ENCODE data around the gene FZD7.

FZD7 gene

GRCh38 chr2:202069170-202070067, 35.8 kb downstream of the FZD7 start:
- no peak for DNase-seq

GRCh38 chr2:202071107-202071506, 37.5 kb downstream of the FZD7 start:
- no peak for DNase-seq

- no peak for DNase-seq
Measured at GRCh38 chr2:202072226-202072625, 38.6 kb downstream of the FZD7 start.

- no peak for DNase-seq
Measured at GRCh38 chr2:202072737-202073401, 39.2 kb downstream of the FZD7 start, which contains the start of gene KIAA2012. Gene KIAA2012 (plus strand): TSS chr2:202073255. CDS start chr2:202073628, 373 bp downstream.

GRCh38 chr2:202074324-202074723, 40.7 kb downstream of the FZD7 start:
- DNase-seq = no peak

GRCh38 chr2:202079310-202079709, 45.7 kb downstream of the FZD7 start:
- no peak for DNase-seq

- DNase-seq = no peak
Measured at GRCh38 chr2:202084265-202084664, 50.6 kb downstream of the FZD7 start.

All from stimulated activated CD4-positive, alpha-beta T cell treated with anti-CD3 and anti-CD28 coated beads, Interleukin-4, amount 100 ng/mL, for 24 hours (primary cell).